HG03196 (cell line): ENCODE measurements around the gene GNAS.

Experiments
- ATAC-seq: cut with Tn5 transposase; IDR thresholded peaks from one replicate; pipeline ENCODE4 v1.9.1; 2021; ENCODE audit not compliant: unreplicated experiment

GNAS gene

GRCh38 chr20:58877976-58878360, 25.5 kb downstream of the GNAS start:
- no peak for ATAC-seq

- no peak for ATAC-seq
These were observed 25.9 kb downstream of the GNAS start for GRCh38 chr20:58878399-58878798.

GRCh38 chr20:58880441-58880840, 27.9 kb downstream of the GNAS start:
- ATAC-seq = no peak

GRCh38 chr20:58880994-58881752, 28.7 kb downstream of the GNAS start:
- no peak for ATAC-seq

- ATAC-seq = no peak
These were observed 30.2 kb downstream of the GNAS start for GRCh38 chr20:58882704-58883089.

- ATAC-seq = no peak
These were observed 30.8 kb downstream of the GNAS start for GRCh38 chr20:58883241-58883691.

- ATAC-seq = no peak
These were observed 32.5 kb downstream of the GNAS start for GRCh38 chr20:58884966-58885365.

- ATAC-seq = no peak
These were observed 34.0 kb downstream of the GNAS start for GRCh38 chr20:58886546-58886945.

- no peak for ATAC-seq
These were observed 35.6 kb downstream of the GNAS start for GRCh38 chr20:58888103-58888502.

GRCh38 chr20:58888521-58889333, 36.2 kb downstream of the GNAS start:
- peak; percentile 39 for ATAC-seq

GRCh38 chr20:58889334-58889760, 36.8 kb downstream of the GNAS start:
- ATAC-seq = no peak

GRCh38 chr20:58889798-58890517, 37.4 kb downstream of the GNAS start:
- no peak for ATAC-seq

GRCh38 chr20:58890518-58891085, 38.1 kb downstream of the GNAS start:
- no peak for ATAC-seq

GRCh38 chr20:58891086-58891717, 38.7 kb downstream of the GNAS start:
- no peak for ATAC-seq

GRCh38 chr20:58891718-58892140, 39.2 kb downstream of the GNAS start:
- no peak for ATAC-seq

- no peak for ATAC-seq
These were observed 39.8 kb downstream of the GNAS start for GRCh38 chr20:58892141-58892931.

GRCh38 chr20:58892932-58893224, 40.4 kb downstream of the GNAS start:
- ATAC-seq = no peak

- ATAC-seq = no peak
These were observed 41.0 kb downstream of the GNAS start for GRCh38 chr20:58893355-58894120.

GRCh38 chr20:58894652-58895447, 42.3 kb downstream of the GNAS start:
- ATAC-seq = no peak
